NCI-H345 treated with DMSO at 0.1 percent for 48 hours (cell line): ENCODE measurements around the gene RAB3GAP2.
A peak's percentile ranks its signal among the peaks of the same experiment; 100 is the strongest.
"Not testable (repeated sequence)": the region's sequence is repeated elsewhere in the genome, so short reads cannot be mapped to it uniquely, and the experiment has no call there.

Source experiments
- DNase-seq: peaks from one replicate; lab custom pipeline; 2025; ENCODE audit not compliant: unreplicated experiment; lab: John Stamatoyannopoulos, UW

The RAB3GAP2 gene

GRCh38 chr1:220272047-220272840 is at the start of gene RAB3GAP2:
TSS of gene RAB3GAP2 (minus strand) at chr1:220272453. CDS start at chr1:220272337, 116 bp downstream.
- peak; percentile 97 for DNase-seq

- DNase-seq = no peak
Observed at GRCh38 chr1:220321758-220322157, 49.5 kb upstream of the RAB3GAP2 start.

- no peak for DNase-seq
Observed at GRCh38 chr1:220320709-220321108, 48.5 kb upstream of the RAB3GAP2 start.

- no peak for DNase-seq
Observed at GRCh38 chr1:220318673-220319072, 46.4 kb upstream of the RAB3GAP2 start.

GRCh38 chr1:220317161-220317560 is 44.9 kb upstream of the RAB3GAP2 start:
- DNase-seq = no peak

GRCh38 chr1:220316305-220316704 is 44.1 kb upstream of the RAB3GAP2 start:
- DNase-seq = no peak

GRCh38 chr1:220315070-220315839 is 43.0 kb upstream of the RAB3GAP2 start:
- DNase-seq = no peak

- no peak for DNase-seq
Observed at GRCh38 chr1:220313576-220313975, 41.3 kb upstream of the RAB3GAP2 start.

- DNase-seq = not testable (repeated sequence)
Observed at GRCh38 chr1:220310147-220310546, 37.9 kb upstream of the RAB3GAP2 start.

GRCh38 chr1:220307607-220308006 is 35.4 kb upstream of the RAB3GAP2 start:
- DNase-seq = no peak

- no peak for DNase-seq
Observed at GRCh38 chr1:220306339-220306738, 34.1 kb upstream of the RAB3GAP2 start.

GRCh38 chr1:220303871-220304270 is 31.6 kb upstream of the RAB3GAP2 start:
- DNase-seq = no peak

- no peak for DNase-seq
Observed at GRCh38 chr1:220301630-220302029, 29.4 kb upstream of the RAB3GAP2 start.

GRCh38 chr1:220300442-220301121 is 28.3 kb upstream of the RAB3GAP2 start:
- DNase-seq = no peak

GRCh38 chr1:220299337-220299736 is 27.1 kb upstream of the RAB3GAP2 start:
- no peak for DNase-seq

- no peak for DNase-seq
Observed at GRCh38 chr1:220298470-220299205, 26.4 kb upstream of the RAB3GAP2 start.

- DNase-seq = no peak
Observed at GRCh38 chr1:220296981-220297380, 24.7 kb upstream of the RAB3GAP2 start.

GRCh38 chr1:220294846-220295301 is 22.6 kb upstream of the RAB3GAP2 start:
- DNase-seq = no peak

- no peak for DNase-seq
Observed at GRCh38 chr1:220291580-220291979, 19.3 kb upstream of the RAB3GAP2 start.

GRCh38 chr1:220290140-220290761 is 18.0 kb upstream of the RAB3GAP2 start:
- no peak for DNase-seq
